Loucy (cell line): Measurements from ENCODE around the gene BAK1.

Source experiments
- H2AFZ ChIP-seq: fragments of 200-600 bp; sonication (generic); 2 replicates; pipeline ENCODE4 v1.6.0; 2016; ENCODE audit warnings: antibody characterized with exemption, mild to moderate bottlenecking, low read length, moderate library complexity
- H3F3A ChIP-seq: fragments of 200-600 bp; 2 replicates; pipeline ENCODE4 v1.6.0; 2016; ENCODE audit warnings: antibody characterized with exemption, low read depth, mild to moderate bottlenecking
- H3K27me3 ChIP-seq: fragments of 200-600 bp; sonication (generic); 2 replicates; pipeline ENCODE4 v1.6.1; 2014; ENCODE audit warnings: low read length, mild to moderate bottlenecking; ENCODE audit not compliant: insufficient read depth, poor library complexity, severe bottlenecking
- H3K36me3 ChIP-seq: fragments of 200-600 bp; sonication (generic); 2 replicates; pipeline ENCODE4 v1.6.1; 2016; ENCODE audit warnings: low read length; ENCODE audit not compliant: insufficient read depth
- H3K4me1 ChIP-seq: fragments of 200-600 bp; sonication (generic); 2 replicates; pipeline ENCODE4 v1.5.1; 2014; ENCODE audit warnings: low read length, mild to moderate bottlenecking; ENCODE audit not compliant: insufficient read depth, poor library complexity, severe bottlenecking
- H3K4me2 ChIP-seq: fragments of 200-600 bp; sonication (generic); 2 replicates; pipeline ENCODE4 v1.6.0; 2014; ENCODE audit warnings: antibody characterized with exemption, low read length, low read depth, mild to moderate bottlenecking; ENCODE audit not compliant: poor library complexity, severe bottlenecking
- H3K4me3 ChIP-seq: fragments of 200-600 bp; sonication (generic); 2 replicates; pipeline ENCODE4 v1.5.1; 2014; ENCODE audit warnings: low read length, mild to moderate bottlenecking, mixed read lengths; ENCODE audit not compliant: poor library complexity, severe bottlenecking
- H3K79me2 ChIP-seq: fragments of 200-600 bp; sonication (generic); 2 replicates; pipeline ENCODE4 v1.6.1; 2014; ENCODE audit warnings: low read length; ENCODE audit not compliant: insufficient read depth
- H3K9ac ChIP-seq: fragments of 200-600 bp; sonication (generic); 2 replicates; pipeline ENCODE4 v1.6.0; 2014; ENCODE audit warnings: mild to moderate bottlenecking, low read depth, low read length, moderate library complexity; ENCODE audit not compliant: poor library complexity, severe bottlenecking
- H3K9me2 ChIP-seq: fragments of 200-600 bp; sonication (generic); replicated peaks from 2 replicates; pipeline ENCODE4 v1.6.1; 2016; ENCODE audit warnings: low read depth, low read length, mixed read lengths
- H3K9me3 ChIP-seq: fragments of 200-600 bp; sonication (generic); 2 replicates; pipeline ENCODE4 v1.6.1; 2014; ENCODE audit warnings: mild to moderate bottlenecking, antibody characterized with exemption, low read length, low read depth; ENCODE audit not compliant: insufficient read depth
- H4K20me1 ChIP-seq: fragments of 200-600 bp; sonication (generic); 2 replicates; pipeline ENCODE4 v1.6.0; 2014; ENCODE audit warnings: antibody characterized with exemption, low read length, mild to moderate bottlenecking; ENCODE audit not compliant: insufficient read depth, poor library complexity, severe bottlenecking
- CTCF ChIP-seq: fragments of 200-600 bp; sonication (generic); conservative IDR thresholded peaks from 2 replicates; pipeline ENCODE4 v1.5.1; 2014; ENCODE audit warnings: mild to moderate bottlenecking, antibody characterized with exemption, low read length
- EZH2phosphoT487 ChIP-seq: fragments of 200-600 bp; IDR thresholded peaks from 2 replicates; pipeline ENCODE4 v1.6.1; 2018; ENCODE audit warnings: antibody characterized with exemption, mild to moderate bottlenecking, moderate library complexity, borderline replicate concordance

Gene BAK1

DNA sequence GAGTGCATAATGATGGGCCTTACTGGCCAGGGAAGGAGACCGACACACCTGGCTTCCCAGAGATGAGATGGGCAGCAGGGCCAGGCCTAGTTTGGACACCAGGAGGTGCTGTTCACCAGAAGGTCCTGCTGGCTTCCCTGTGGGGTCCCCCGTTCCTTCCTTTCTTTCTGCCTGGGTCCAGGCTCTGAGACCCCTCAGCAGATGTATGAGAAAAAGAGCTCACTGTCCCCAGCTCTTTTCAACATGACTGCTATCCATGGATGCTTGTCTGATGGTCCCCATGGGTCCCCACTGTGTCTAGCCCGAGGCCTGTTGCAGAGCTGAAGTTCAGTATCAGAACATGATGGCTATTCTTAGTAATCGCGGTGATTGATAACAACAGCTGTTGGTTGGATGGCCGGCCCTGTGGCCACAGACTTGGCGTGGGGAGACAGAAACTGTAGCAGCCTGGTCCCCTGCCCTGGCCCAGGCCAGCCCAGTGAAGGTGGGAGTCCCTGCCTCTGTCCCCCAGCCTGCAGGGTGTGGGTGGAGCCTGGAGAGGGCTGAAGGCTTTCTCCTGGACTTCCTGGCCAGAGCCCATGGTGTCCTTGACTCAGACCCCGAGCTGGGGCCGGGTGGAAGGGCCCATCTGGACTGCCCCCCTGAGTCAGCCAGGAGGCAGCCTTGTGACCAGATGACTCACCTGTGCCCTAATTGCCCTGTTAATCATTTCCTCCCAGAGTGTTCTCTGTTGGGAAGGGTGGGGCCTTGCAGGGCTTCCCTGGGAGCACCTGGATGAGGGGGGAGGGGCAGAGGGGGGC lies 9.9 kb upstream of the BAK1 start:
- Histone ChIP-seq H3K4me3 (no peak overlapping the region), H3F3A (no peaks in the 10 kb centered on the region), H3K9me3 (no peaks in the 10 kb centered on the region), H3K79me2 (peaks cover 5% of the 10 kb centered on the region; the same call in 1 of the 2 replicates), H3K4me1 (peaks cover 16% of the 10 kb centered on the region), H3K27me3 (no peaks in the 10 kb centered on the region), H3K4me2 (no peak overlapping the region), H3K9ac (no peak overlapping the region), H4K20me1 (no peaks in the 10 kb centered on the region), H3K36me3 (no peaks in the 10 kb centered on the region), H3K9me2 (no peaks in the 10 kb centered on the region), H2AFZ (no peak overlapping the region)
- peak; percentile 90 for TF ChIP-seq CTCF
- TF ChIP-seq EZH2phosphoT487: no peak

DNA sequence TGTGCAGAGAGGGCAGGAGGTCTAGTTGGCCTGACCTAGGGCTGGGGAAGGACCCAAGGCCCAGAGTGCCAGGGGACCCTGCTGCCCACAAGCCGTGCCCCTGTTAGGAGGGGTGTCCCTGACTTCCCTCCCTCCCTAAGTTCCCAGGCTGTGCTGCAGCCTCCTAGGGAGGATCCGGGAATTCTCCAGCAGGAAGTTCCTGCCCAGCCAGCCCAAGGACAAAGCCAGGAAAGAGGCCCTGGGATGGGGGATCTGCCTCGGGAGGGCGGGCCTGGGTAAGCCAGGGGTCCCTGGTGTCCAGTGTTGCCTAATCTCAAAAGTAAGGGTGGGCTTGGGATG lies 9.3 kb upstream of the BAK1 start:
- H3K9ac ChIP-seq: no peak overlapping the region
- H3K4me1 ChIP-seq: peaks cover 19% of the 10 kb centered on the region
- H3K36me3 ChIP-seq: no peaks in the 10 kb centered on the region
- no peak overlapping the region for H2AFZ ChIP-seq
- H3K4me3 ChIP-seq: no peak overlapping the region
- H3F3A ChIP-seq: no peaks in the 10 kb centered on the region
- no peak for TF ChIP-seq CTCF
- no peak for TF ChIP-seq EZH2phosphoT487
- no peaks in the 10 kb centered on the region for H3K27me3 ChIP-seq
- H3K9me3 ChIP-seq: no peaks in the 10 kb centered on the region
- H3K9me2 ChIP-seq: no peaks in the 10 kb centered on the region
- no peak overlapping the region for H3K4me2 ChIP-seq
- peaks cover 11% of the 10 kb centered on the region; the same call in 1 of the 2 replicates for H3K79me2 ChIP-seq
- no peaks in the 10 kb centered on the region for H4K20me1 ChIP-seq

GRCh38 chr6:33588894-33589293 lies 8.8 kb upstream of the BAK1 start:
- peaks cover 19% of the 10 kb centered on the region for H3K4me1 ChIP-seq
- H2AFZ ChIP-seq: no peak overlapping the region
- no peaks in the 10 kb centered on the region for H3K27me3 ChIP-seq
- no peaks in the 10 kb centered on the region for H3K9me3 ChIP-seq
- H3K9me2 ChIP-seq: no peaks in the 10 kb centered on the region
- H3F3A ChIP-seq: no peaks in the 10 kb centered on the region
- no peak overlapping the region for H3K4me3 ChIP-seq
- H4K20me1 ChIP-seq: no peaks in the 10 kb centered on the region
- H3K36me3 ChIP-seq: no peaks in the 10 kb centered on the region
- H3K9ac ChIP-seq: no peak overlapping the region
- no peak overlapping the region for H3K4me2 ChIP-seq
- TF ChIP-seq CTCF (no peak), EZH2phosphoT487 (no peak)
- H3K79me2 ChIP-seq: peaks cover 12% of the 10 kb centered on the region; the same call in 1 of the 2 replicates
